ENCODE data around the gene AFF1.

GRCh38 chr4:86961605-86962295 is 26.9 kb downstream of the AFF1 start:
- TF ChIP-seq CTCF (IDR thresholded peaks at IDR 0.05) (no peak), POLR2AphosphoS5 (IDR thresholded peaks at IDR 0.05; ENCODE audit: insufficient read depth in 1 of 2, low read depth in 1 of 2) (no peak), POLR2A (IDR thresholded peaks at IDR 0.05) (no peak)
